Measurements from ENCODE around the gene DDX52.

The DDX52 gene

DNA sequence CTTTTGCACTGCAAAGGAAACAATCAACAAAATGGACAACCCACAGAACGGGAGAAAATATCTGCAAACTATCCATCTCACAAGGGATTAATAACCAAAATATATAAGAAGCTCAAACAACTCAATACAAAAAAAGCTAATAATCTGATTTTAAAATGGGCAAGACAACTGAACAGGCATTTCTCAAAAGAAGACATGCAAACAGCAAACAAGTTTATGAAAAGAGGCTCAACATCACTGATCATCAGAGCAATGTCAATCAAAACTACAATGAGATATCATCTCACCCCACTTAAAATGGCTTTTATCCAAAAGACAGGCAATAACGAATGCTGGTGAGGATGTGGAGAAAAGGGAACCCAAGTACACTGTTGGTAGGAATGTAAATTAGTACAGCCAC lies 68.8 kb downstream of the DDX52 start:
- no peak for DNase-seq

DNA sequence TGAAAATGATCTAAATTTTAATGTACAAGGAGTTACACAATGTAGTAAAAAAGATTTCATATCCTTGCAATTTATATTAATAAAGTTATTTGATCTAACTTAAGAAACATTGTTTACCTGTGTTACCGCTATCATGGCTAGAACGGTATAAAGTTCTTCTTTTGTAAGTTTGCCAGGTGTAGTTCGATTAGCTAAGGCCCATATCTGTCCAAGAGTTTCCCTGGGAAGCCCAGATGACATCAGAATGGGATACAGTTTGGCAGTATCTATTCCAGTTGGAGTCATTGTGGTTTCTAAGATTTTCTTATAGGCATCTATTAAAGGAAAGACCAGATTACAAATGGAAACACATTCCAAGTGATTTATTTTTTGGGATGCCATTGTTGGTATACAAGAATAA lies 71.6 kb downstream of the DDX52 start:
- no peak for DNase-seq

DNA sequence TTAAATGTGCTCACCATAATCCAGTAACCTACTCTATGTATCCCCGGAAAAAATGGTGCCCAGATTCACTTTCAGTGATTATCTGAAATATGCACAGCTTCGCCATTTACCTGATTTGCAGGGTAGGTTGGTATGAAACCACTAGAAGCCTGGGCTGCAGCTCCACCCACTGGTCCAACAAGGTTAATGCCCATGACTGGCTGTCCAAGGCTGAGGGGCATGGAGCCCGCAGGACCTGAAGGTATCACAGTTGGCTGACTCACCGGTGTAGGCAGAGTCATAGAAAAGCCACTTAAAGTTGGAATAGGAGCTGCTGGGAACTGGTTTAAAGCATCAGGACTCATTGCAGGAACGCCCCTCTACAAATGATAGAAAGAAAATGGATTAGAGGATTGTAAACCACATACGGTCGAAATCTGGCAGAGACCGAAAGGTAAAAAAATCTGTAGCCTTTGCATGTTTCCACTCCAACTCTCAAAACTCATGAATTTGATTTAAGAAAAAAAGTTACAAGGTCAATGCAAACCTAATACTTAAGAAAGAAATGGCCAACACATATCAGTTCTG lies 72.6 kb downstream of the DDX52 start:
- DNase-seq = no peak

DNA sequence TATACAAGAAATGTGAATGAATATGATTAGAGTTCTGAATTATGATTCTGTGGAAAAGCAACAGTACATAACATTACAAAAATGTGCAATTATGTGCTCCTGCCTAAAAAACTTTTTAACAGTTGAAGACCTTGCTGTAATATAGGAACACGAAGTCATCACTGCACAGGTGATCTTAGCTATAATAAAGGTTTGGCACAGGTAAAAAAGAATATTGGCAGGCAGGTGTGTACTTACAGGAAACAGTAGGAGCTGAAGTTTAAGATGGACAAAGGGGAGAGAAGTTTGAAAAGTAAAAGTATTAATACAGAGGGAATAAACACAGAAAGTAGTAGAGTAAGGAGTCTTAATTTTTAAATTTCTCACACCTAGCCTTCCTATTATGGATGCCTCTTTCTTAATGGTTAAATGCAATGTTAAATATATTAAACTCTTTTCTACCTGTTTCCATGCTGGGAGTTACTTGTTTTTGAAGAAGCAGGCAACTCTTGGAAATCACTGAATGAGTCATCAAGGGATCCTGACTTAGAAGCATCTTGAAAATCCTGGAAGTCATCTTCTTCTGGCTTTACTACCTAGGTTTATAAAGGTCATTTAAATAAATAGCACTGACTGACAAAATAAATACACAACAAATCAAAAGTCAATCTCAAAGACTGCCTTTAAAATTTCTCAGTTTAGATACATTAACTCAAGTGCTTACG lies 74.7 kb downstream of the DDX52 start:
- DNase-seq = no peak

DNA sequence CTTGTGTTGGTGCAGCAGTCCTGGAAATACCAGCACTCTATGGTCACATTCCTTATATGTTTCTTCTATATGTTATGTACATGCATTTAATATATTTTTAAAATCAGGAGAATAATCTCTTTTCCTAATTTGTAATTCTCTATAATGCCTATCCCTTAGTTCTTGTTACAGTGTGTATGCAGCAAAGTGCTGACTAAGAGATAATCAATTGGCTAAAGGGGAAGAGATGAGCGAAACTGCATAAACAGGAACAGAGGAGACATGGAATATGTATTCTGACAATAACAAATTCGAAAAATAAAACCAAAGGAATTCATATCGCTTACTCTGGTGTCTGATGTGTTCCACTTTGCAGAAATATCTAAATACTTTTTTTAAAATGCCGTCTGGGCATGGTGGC lies 75.7 kb downstream of the DDX52 start:
- no peak for DNase-seq

DNA sequence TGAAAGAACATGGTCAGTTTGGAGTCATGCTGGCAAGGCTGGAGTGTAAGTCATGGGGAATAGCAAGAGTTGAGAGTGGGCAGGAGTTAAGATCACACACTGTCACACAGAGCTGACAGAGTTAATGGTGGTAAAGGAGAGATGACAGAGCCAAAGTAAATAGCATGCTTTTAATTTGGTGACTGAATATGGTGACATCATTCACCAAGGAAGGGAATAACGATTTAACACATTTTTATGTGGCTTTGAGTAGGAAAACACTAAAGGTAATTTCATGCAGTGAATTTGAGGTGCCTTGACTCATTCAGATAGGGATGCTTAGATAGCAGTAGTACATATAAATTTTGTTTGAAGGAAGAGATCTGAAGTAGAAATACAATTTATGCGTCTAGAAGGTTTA lies 76.1 kb downstream of the DDX52 start:
- DNase-seq = no peak

DNA sequence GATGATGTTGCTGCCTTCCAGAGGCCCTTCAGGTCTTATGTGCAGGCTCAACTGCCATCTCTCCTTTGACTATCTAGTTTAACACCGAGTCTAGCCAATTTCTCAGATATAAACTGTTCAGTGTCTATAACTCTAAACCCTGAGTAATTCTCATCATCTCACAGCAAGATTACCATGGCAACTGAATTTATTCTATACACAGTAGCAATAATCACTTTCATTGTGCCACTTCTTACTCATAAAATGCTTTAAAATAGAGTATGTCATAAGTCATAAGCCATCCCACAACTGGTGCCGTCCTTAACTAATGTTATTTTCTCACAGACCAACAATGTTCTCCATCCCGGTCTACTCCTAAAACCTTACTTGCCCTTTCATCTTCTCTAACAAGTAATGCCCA lies 79.0 kb downstream of the DDX52 start:
- no peak for DNase-seq

DNA sequence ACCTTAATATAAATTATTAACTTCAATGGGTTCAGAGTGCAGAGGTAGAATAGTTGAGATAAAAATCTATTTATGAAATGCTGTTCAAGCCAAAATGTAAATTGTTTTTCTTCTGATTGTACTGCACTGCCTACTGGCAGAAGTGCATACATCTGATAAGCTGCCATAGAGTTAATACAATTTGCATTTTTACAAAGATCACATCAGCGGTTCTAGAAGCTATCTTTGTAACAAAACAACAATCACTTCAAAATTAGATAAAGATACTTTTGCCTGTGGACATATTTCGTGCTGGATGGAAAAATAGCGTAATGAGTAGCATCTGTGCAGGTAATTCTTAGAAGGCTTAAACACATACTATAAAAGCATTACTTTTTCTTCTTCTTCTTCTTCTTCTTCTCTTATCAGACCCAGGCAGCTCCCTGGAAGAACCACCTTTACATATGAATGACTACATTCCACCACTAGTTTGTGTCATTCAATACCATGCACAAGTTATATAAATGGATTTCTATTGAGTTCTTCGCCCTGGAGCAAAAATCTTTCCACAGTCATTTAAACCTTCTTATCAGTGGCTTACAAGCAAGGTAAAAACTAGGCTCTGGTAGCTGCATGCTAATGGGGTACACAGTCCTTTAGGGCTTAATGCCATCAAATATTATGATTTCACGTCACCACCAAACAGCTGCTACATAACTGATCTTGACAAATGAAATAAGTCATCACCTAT lies 81.1 kb downstream of the DDX52 start:
- no peak for DNase-seq

Measured in NCI-H1048 (cell line).